ENCODE results near the gene CAMP. TPM values are rescaled to one million over a fixed set of nuclear protein-coding genes. Genes with fewer than 3 reads are reported as not detected.
A peak's percentile ranks its signal among the peaks of the same experiment; 100 is the strongest.

Gene CAMP
- total and polyA plus RNA-seq, 9 donors, result 0.49 to 2.3 (median 1.7) TPM

DNA sequence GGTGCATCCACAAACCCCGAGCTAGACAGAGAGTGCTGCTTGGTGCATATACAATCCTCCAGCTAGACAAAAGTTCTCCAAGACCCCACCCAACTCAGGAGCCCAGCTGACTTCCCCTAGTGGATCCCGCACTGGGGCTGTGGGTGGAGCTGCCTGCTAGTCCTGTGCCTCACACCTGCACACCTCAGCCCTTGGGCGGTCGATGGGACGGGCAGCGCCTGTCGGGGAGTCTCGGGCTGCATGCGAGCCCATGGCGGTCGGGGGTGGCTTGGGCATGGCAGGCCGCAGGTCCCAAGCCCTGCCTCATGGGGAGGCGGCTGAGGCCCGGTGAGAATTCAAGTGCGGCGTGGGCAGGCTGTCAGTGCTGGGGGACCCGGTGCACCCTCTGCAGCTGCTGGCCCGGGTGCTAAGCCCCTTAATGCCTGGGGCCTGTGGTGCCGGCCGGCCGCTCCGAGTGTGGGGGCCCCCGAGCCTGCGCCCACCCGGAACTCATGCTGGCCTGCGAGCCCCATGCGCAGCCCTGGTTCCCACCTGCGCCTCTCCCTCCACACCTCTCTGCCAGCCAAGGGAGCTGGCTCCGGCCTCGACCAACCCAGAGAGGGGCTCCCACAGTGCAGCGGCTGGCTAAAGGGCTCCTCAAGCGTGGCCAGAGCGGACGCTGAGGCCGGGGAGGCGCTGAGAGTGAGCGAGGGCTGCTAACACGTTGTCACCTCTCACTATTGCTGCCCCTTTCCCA is 48.6 kb downstream of the CAMP start:
- no peak overlapping the region for H3K4me3 ChIP-seq (ENCODE audit: low read length)
- WGBS (ENCODE audit: insufficient coverage), result 95% methylated on average over 33 of the region's 38 CpGs

GRCh38 chr3:48273594-48274211 is 50.4 kb downstream of the CAMP start:
- Histone ChIP-seq H3K27ac (ENCODE audit: low read length) (no peak overlapping the region), H3K4me3 (ENCODE audit: low read length) (no peak overlapping the region), H3K4me1 (ENCODE audit: control insufficient read depth, insufficient read depth, low read length) (no peaks in the 10 kb centered on the region), H3K27me3 (ENCODE audit: control insufficient read depth, insufficient read depth, low read length) (no peaks in the 10 kb centered on the region), H3K9me3 (replicated peaks; ENCODE audit: control insufficient read depth, low read depth, low read length) (no peaks in the 10 kb centered on the region), H3K36me3 (ENCODE audit: control insufficient read depth, insufficient read depth, low read length) (peaks cover 7% of the 10 kb centered on the region)
- peak; percentile 68 for DNase-seq
- WGBS (ENCODE audit: insufficient coverage), result 4% methylated on average over 3 of the region's 9 CpGs

More for the DNA sequence above, 48.6 kb downstream of the CAMP start:
- DNase-seq, result no peak
- H3K27me3 ChIP-seq (ENCODE audit: control insufficient read depth, insufficient read depth, low read length), result no peaks in the 10 kb centered on the region
- H3K36me3 ChIP-seq (ENCODE audit: control insufficient read depth, insufficient read depth, low read length), result peaks cover 10% of the 10 kb centered on the region
- no peaks in the 10 kb centered on the region for H3K9me3 ChIP-seq (replicated peaks; ENCODE audit: control insufficient read depth, low read depth, low read length)
- no peak overlapping the region for H3K27ac ChIP-seq (ENCODE audit: low read length)
- H3K4me1 ChIP-seq (ENCODE audit: control insufficient read depth, insufficient read depth, low read length), result no peaks in the 10 kb centered on the region

DNA sequence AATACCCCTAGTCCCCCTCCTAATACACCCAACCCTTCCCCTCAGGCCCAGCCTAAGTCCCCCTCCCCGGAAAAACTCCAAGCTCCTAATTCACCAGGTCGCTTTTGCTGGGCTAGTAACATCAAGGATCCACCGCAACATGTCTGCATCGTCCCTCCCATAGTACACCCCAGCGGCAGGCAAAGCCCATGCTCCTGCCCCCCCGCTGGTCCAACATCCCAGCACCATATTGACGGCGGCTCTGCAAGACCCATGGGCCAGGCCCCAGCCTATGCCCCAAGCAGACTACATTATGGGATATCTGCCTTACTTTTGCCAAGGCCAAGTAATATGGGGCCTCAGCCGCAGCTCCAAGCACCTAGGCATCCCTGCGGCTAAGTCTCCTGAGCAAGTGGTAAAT is 51.2 kb downstream of the CAMP start:
- no peak for DNase-seq
- 90% methylated on average over 9 of the region's 10 CpGs for WGBS (ENCODE audit: insufficient coverage)
- Histone ChIP-seq H3K27me3 (ENCODE audit: control insufficient read depth, insufficient read depth, low read length) (no peaks in the 10 kb centered on the region), H3K4me3 (ENCODE audit: low read length) (no peak overlapping the region), H3K4me1 (ENCODE audit: control insufficient read depth, insufficient read depth, low read length) (no peaks in the 10 kb centered on the region), H3K9me3 (replicated peaks; ENCODE audit: control insufficient read depth, low read depth, low read length) (no peaks in the 10 kb centered on the region), H3K36me3 (ENCODE audit: control insufficient read depth, insufficient read depth, low read length) (peaks cover 3% of the 10 kb centered on the region), H3K27ac (ENCODE audit: low read length) (no peak overlapping the region)

Other genes with a start within 250 kb of the CAMP start
- gene MAP4, start 207.1 kb upstream of the CAMP start, total RNA-seq, result 189 TPM
- 100 to 1,000 TPM; 279 to 352 (median 306) TPM for gene MAP4, start 207.1 kb upstream of the CAMP start, polyA plus RNA-seq (ENCODE audit: insufficient read depth in 1 of 8, insufficient read length in 8 of 8, low replicate concordance in 1 of 8)
- gene CDC25A, start 35.1 kb upstream of the CAMP start, total RNA-seq, result 3.8 TPM
- 1 to 10 TPM; 4.2 to 6.2 (median 5.2) TPM for gene CDC25A, start 35.1 kb upstream of the CAMP start, polyA plus RNA-seq (ENCODE audit: insufficient read depth in 1 of 8, insufficient read length in 8 of 8, low replicate concordance in 1 of 8)
- gene ZNF589, start 17.6 kb downstream of the CAMP start, total RNA-seq, result 5.7 TPM
- 10 to 100 TPM in 1 of 8 donors, 1 to 10 TPM in 7; 5.5 to 10.3 (median 8.2) TPM for gene ZNF589, start 17.6 kb downstream of the CAMP start, polyA plus RNA-seq (ENCODE audit: insufficient read depth in 1 of 8, insufficient read length in 8 of 8, low replicate concordance in 1 of 8)
- gene NME6, start 77.9 kb downstream of the CAMP start, total RNA-seq, result 26.2 TPM
- gene NME6, start 77.9 kb downstream of the CAMP start, polyA plus RNA-seq (ENCODE audit: insufficient read depth in 1 of 8, insufficient read length in 8 of 8, low replicate concordance in 1 of 8), result 10 to 100 TPM; 19.0 to 24.8 (median 22.0) TPM
- not detected for gene SPINK8, start 110.2 kb downstream of the CAMP start, total RNA-seq
- under 1 TPM in 1 of 8 donors, not detected in 7; 0.49 TPM for gene SPINK8, start 110.2 kb downstream of the CAMP start, polyA plus RNA-seq (ENCODE audit: insufficient read depth in 1 of 8, insufficient read length in 8 of 8, low replicate concordance in 1 of 8)
- 0.09 TPM for gene FBXW12, start 148.7 kb downstream of the CAMP start, total RNA-seq
- gene FBXW12, start 148.7 kb downstream of the CAMP start, polyA plus RNA-seq (ENCODE audit: insufficient read depth in 1 of 8, insufficient read length in 8 of 8, low replicate concordance in 1 of 8), result under 1 TPM in 6 of 8 donors, not detected in 2; 0.05 to 0.30 (median 0.18) TPM
- gene PLXNB1, start 206.6 kb downstream of the CAMP start, total RNA-seq, result 11.3 TPM
- gene PLXNB1, start 206.6 kb downstream of the CAMP start, polyA plus RNA-seq (ENCODE audit: insufficient read depth in 1 of 8, insufficient read length in 8 of 8, low replicate concordance in 1 of 8), result 10 to 100 TPM; 11.1 to 33.4 (median 21.6) TPM
- gene CCDC51, start 216.6 kb downstream of the CAMP start, total RNA-seq, result 12.6 TPM
- 10 to 100 TPM; 11.2 to 17.9 (median 13.3) TPM for gene CCDC51, start 216.6 kb downstream of the CAMP start, polyA plus RNA-seq (ENCODE audit: insufficient read depth in 1 of 8, insufficient read length in 8 of 8, low replicate concordance in 1 of 8)
- gene TMA7, start 216.8 kb downstream of the CAMP start, total RNA-seq, result 391 TPM
- 100 to 1,000 TPM; 170 to 268 (median 207) TPM for gene TMA7, start 216.8 kb downstream of the CAMP start, polyA plus RNA-seq (ENCODE audit: insufficient read depth in 1 of 8, insufficient read length in 8 of 8, low replicate concordance in 1 of 8)
- gene ATRIP, start 223.2 kb downstream of the CAMP start, total RNA-seq, result 6.5 TPM
- gene ATRIP, start 223.2 kb downstream of the CAMP start, polyA plus RNA-seq (ENCODE audit: insufficient read depth in 1 of 8, insufficient read length in 8 of 8, low replicate concordance in 1 of 8), result 1 to 10 TPM; 7.1 to 9.6 (median 7.8) TPM